ENCODE data around the gene HS6ST2. TPM values are rescaled to one million over a fixed set of nuclear protein-coding genes. Genes with fewer than 3 reads are reported as not detected.

The HS6ST2 gene
- total RNA-seq, 1 experiment from 2014 or later = 13.4 TPM

DNA sequence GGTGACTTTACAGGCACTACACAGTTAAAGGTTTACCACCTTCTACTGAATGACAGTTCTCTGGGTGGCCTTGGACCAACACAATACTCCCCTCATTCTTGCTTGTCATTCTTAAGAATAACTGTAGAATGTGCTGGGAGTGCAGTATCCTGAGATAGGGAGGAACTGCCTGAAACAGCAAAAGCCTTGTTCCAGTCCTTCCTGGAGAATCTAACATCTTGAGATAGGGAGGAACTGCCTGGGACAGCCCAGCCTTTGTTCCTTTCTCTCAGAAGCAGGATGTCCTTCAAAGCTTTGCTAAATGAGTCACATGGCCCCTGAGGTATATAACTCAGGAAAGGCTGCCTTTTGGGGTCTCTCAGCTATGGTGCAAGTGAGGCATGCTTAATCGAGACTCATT lies 323.9 kb downstream of the HS6ST2 start:
- intact Hi-C loops (cut with micrococcal nuclease; ENCODE audit: unreplicated experiment) = loop anchor here (5.0 kb wide), 1 partner anchor 802 kb away; no protein-coding TSS in a partner anchor
- ChIA-PET POLR2A (ENCODE audit: unreplicated experiment) (no interaction called here), CTCF (interaction anchor here (1.0 kb wide), 1 partner anchor 542 kb away, joined by 3 read pairs; no protein-coding TSS in a partner anchor)
- no peak overlapping the region for H3K4me3 ChIP-seq
- H3K9me2 ChIP-seq (ENCODE audit: insufficient read depth) = no peaks in the 10 kb centered on the region
- no peaks in the 10 kb centered on the region for H4K20me1 ChIP-seq (ENCODE audit: insufficient read depth)
- BruUV-seq (replicated peaks) = no TSS peak
- H3K27ac ChIP-seq = no peak overlapping the region
- H3K4me1 ChIP-seq (replicated peaks; ENCODE audit: insufficient read depth) = no peaks in the 10 kb centered on the region
- DNase-seq = no peak
- H2AFZ ChIP-seq = no peak overlapping the region
- H3K36me3 ChIP-seq (ENCODE audit: low read depth) = no peaks in the 10 kb centered on the region
- no peaks in the 10 kb centered on the region for H3K79me2 ChIP-seq (ENCODE audit: low read depth)
- H3K9me3 ChIP-seq (ENCODE audit: insufficient read depth, low read depth) = no peaks in the 10 kb centered on the region
- H3K4me2 ChIP-seq = no peak overlapping the region
- H3K27me3 ChIP-seq (ENCODE audit: insufficient read depth, low read depth) = no peaks in the 10 kb centered on the region
- no peaks in the 10 kb centered on the region for H3F3A ChIP-seq (ENCODE audit: insufficient read depth, low read depth)
- TF ChIP-seq, protein P1, sequence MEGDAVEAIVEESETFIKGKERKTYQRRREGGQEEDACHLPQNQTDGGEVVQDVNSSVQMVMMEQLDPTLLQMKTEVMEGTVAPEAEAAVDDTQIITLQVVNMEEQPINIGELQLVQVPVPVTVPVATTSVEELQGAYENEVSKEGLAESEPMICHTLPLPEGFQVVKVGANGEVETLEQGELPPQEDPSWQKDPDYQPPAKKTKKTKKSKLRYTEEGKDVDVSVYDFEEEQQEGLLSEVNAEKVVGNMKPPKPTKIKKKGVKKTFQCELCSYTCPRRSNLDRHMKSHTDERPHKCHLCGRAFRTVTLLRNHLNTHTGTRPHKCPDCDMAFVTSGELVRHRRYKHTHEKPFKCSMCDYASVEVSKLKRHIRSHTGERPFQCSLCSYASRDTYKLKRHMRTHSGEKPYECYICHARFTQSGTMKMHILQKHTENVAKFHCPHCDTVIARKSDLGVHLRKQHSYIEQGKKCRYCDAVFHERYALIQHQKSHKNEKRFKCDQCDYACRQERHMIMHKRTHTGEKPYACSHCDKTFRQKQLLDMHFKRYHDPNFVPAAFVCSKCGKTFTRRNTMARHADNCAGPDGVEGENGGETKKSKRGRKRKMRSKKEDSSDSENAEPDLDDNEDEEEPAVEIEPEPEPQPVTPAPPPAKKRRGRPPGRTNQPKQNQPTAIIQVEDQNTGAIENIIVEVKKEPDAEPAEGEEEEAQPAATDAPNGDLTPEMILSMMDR (conservative IDR thresholded peaks at IDR 0.05) = no peak
- TF ChIP-seq EZH2 (IDR thresholded peaks at IDR 0.05; ENCODE audit: low read depth) = no peak

DNA sequence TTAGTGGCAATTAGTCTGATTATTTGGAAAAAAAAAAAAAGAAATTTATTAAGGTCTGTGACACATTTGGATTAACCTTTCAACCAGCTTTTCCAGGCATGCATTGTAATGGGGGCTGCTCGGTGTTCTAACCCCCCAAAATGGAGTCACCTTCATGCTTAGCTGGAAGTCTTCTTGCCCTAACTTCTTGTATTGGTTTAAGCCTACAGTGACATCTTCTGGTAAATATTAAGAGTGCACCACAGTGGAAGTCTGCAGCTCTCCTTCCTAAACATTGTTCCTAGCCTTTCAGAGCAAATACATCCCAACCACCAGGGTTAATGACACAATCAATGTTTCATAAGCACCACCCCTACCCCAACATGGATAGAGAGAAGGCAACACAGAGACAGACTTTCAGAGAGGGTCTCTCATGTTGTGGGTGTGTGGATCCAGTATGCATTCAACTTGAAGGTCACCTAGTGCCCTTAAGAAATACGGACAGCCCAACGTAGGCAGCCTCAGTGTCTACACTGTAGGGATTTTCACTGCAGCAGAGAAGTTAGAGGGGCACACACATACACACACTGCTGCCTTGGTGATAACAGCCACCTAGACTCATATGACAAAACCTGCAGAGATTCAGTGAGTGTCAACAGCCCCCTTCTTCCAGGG lies 326.7 kb downstream of the HS6ST2 start:
- Histone ChIP-seq H3K27ac (no peak overlapping the region), H3K4me1 (replicated peaks; ENCODE audit: insufficient read depth) (no peaks in the 10 kb centered on the region), H3K36me3 (ENCODE audit: low read depth) (no peaks in the 10 kb centered on the region), H4K20me1 (ENCODE audit: insufficient read depth) (no peaks in the 10 kb centered on the region), H3K4me2 (no peak overlapping the region), H3F3A (ENCODE audit: insufficient read depth, low read depth) (no peaks in the 10 kb centered on the region), H3K79me2 (ENCODE audit: low read depth) (no peaks in the 10 kb centered on the region), H3K4me3 (no peak overlapping the region), H3K27me3 (ENCODE audit: insufficient read depth, low read depth) (no peaks in the 10 kb centered on the region), H3K9me2 (ENCODE audit: insufficient read depth) (no peaks in the 10 kb centered on the region), H3K9me3 (ENCODE audit: insufficient read depth, low read depth) (no peaks in the 10 kb centered on the region), H2AFZ (no peak overlapping the region)
- CTCF ChIA-PET = interaction anchor here (0.6 to 1.2 kb wide), 8 partner anchors 17 to 1612 kb away, joined by 3 to 12 read pairs (median 4); no protein-coding TSS in a partner anchor
- intact Hi-C loops (cut with micrococcal nuclease; ENCODE audit: unreplicated experiment) = loop anchor here (1.0 to 5.0 kb wide), 2 partner anchors 405 to 799 kb away; no protein-coding TSS in a partner anchor
- no peak for TF ChIP-seq EZH2 (IDR thresholded peaks at IDR 0.05; ENCODE audit: low read depth)
- TF ChIP-seq, protein P1 (conservative IDR thresholded peaks at IDR 0.05) = peak; percentile 76
- DNase-seq = peak; percentile 5 to 36
- BruUV-seq (replicated peaks) = no TSS peak
- POLR2A ChIA-PET (ENCODE audit: unreplicated experiment) = no interaction called here

DNA sequence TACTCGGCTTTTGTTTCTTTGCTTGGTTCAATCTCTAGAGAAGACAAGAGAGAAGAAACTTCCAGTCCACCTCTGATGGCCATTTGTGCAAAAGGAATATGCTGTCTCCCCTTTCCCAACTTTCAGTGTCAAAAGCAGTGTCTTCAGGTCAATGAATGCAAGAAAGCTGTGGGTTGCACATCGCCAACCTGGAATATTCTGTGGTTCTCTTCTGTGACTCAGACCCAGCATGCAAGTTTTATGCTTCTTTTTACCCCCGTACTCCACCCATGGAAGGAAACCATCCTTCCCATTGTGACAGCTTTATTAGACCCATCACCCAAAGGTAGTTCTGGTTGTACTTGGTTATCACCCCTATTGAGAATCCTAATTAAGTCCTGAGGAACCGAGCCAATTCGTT lies 334.0 kb downstream of the HS6ST2 start:
- Histone ChIP-seq H3K4me2 (no peak overlapping the region), H3K9me3 (ENCODE audit: insufficient read depth, low read depth) (no peaks in the 10 kb centered on the region), H2AFZ (no peak overlapping the region), H3K9me2 (ENCODE audit: insufficient read depth) (no peaks in the 10 kb centered on the region), H3K79me2 (ENCODE audit: low read depth) (no peaks in the 10 kb centered on the region), H3K27ac (no peak overlapping the region), H3K4me1 (replicated peaks; ENCODE audit: insufficient read depth) (peaks cover 13% of the 10 kb centered on the region), H3K36me3 (ENCODE audit: low read depth) (no peaks in the 10 kb centered on the region), H4K20me1 (ENCODE audit: insufficient read depth) (no peaks in the 10 kb centered on the region), H3K27me3 (ENCODE audit: insufficient read depth, low read depth) (no peaks in the 10 kb centered on the region), H3K4me3 (no peak overlapping the region), H3F3A (ENCODE audit: insufficient read depth, low read depth) (peaks cover 9% of the 10 kb centered on the region; the same call in 1 of the 2 replicates)
- CTCF ChIA-PET = no interaction called here
- POLR2A ChIA-PET (ENCODE audit: unreplicated experiment) = no interaction called here
- DNase-seq = no peak
- TF ChIP-seq, protein P1 (conservative IDR thresholded peaks at IDR 0.05) = no peak
- TF ChIP-seq EZH2 (IDR thresholded peaks at IDR 0.05; ENCODE audit: low read depth) = no peak
- intact Hi-C loops (cut with micrococcal nuclease; ENCODE audit: unreplicated experiment) = no loop called here
- no TSS peak for BruUV-seq (replicated peaks)

Data from PC-9 (cell line).